DMS153 treated with DMSO at 0.1 percent for 48 hours (cell line): ENCODE data around the gene SLC5A6.

Experiments used
- DNase-seq: peaks from one replicate; lab custom pipeline; 2025; ENCODE audit not compliant: unreplicated experiment; lab: John Stamatoyannopoulos, UW

Gene SLC5A6

GRCh38 chr2:27211943-27212625, at the start of gene SLC5A6, which contains the start of gene ATRAID:
Gene SLC5A6, minus strand, starts transcription at chr2:27212268. Its CDS starts 4,618 bp downstream, at chr2:27207650.
Gene ATRAID, plus strand, starts transcription at chr2:27212041. Its CDS starts 328 bp downstream, at chr2:27212369.
- DNase-seq, result peak; percentile 68

- no peak for DNase-seq
These were observed 49.3 kb upstream of the SLC5A6 start for GRCh38 chr2:27261241-27261925.

- DNase-seq, result no peak
These were observed 46.0 kb upstream of the SLC5A6 start for GRCh38 chr2:27258051-27258450.

GRCh38 chr2:27256855-27257454, 44.9 kb upstream of the SLC5A6 start:
- DNase-seq, result no peak

GRCh38 chr2:27255660-27256059, 43.6 kb upstream of the SLC5A6 start:
- DNase-seq, result no peak

- DNase-seq, result no peak
These were observed 43.1 kb upstream of the SLC5A6 start for GRCh38 chr2:27255187-27255586.

- no peak for DNase-seq
These were observed 39.7 kb upstream of the SLC5A6 start for GRCh38 chr2:27251766-27252165.

GRCh38 chr2:27250652-27251379, 38.7 kb upstream of the SLC5A6 start:
- no peak for DNase-seq

- DNase-seq, result no peak
These were observed 38.0 kb upstream of the SLC5A6 start for GRCh38 chr2:27249891-27250651.

GRCh38 chr2:27249159-27249890, 37.3 kb upstream of the SLC5A6 start:
- no peak for DNase-seq

GRCh38 chr2:27247893-27248292, 35.8 kb upstream of the SLC5A6 start:
- DNase-seq, result no peak

GRCh38 chr2:27245626-27246025, 33.6 kb upstream of the SLC5A6 start:
- DNase-seq, result no peak

GRCh38 chr2:27245116-27245515, 33.0 kb upstream of the SLC5A6 start:
- DNase-seq, result no peak

GRCh38 chr2:27243391-27244130, 31.5 kb upstream of the SLC5A6 start:
- no peak for DNase-seq

- no peak for DNase-seq
These were observed 30.5 kb upstream of the SLC5A6 start for GRCh38 chr2:27242614-27242951.

- DNase-seq, result no peak
These were observed 29.9 kb upstream of the SLC5A6 start for GRCh38 chr2:27241761-27242613.

GRCh38 chr2:27240406-27240805, 28.3 kb upstream of the SLC5A6 start:
- no peak for DNase-seq

- no peak for DNase-seq
These were observed 26.9 kb upstream of the SLC5A6 start for GRCh38 chr2:27238976-27239375.
